Progenitor cell of endocrine pancreas (in vitro differentiated cells): ENCODE data around the gene CTSC. TPM values are rescaled to one million over a fixed set of nuclear protein-coding genes. Genes with fewer than 3 reads are reported as not detected.
A peak's percentile ranks its signal among the peaks of the same experiment; 100 is the strongest.

Source experiments
- DNase-seq: peaks from one replicate; pipeline ENCODE4 v3.0.0; 2021; ENCODE audit warnings: low spot score; ENCODE audit not compliant: unreplicated experiment
- H3K27ac Mint-ChIP-seq: 2 replicates; pipeline ENCODE4 v1.8.0; 2021; ENCODE audit warnings: mild to moderate bottlenecking, moderate library complexity, mixed read lengths
- H3K27me3 Mint-ChIP-seq: 2 replicates; pipeline ENCODE4 v1.8.0; 2021; ENCODE audit warnings: mixed read lengths
- H3K36me3 Mint-ChIP-seq: 2 replicates; pipeline ENCODE4 v1.8.0; 2022; ENCODE audit warnings: mixed read lengths; ENCODE audit not compliant: insufficient read depth
- H3K4me1 Mint-ChIP-seq: 2 replicates; pipeline ENCODE4 v1.8.0; 2021; ENCODE audit warnings: low read depth, mixed read lengths
- H3K4me3 Mint-ChIP-seq: 2 replicates; pipeline ENCODE4 v1.8.0; 2021; ENCODE audit warnings: low read depth, mild to moderate bottlenecking, moderate library complexity, mixed read lengths
- H3K9me3 Mint-ChIP-seq: 2 replicates; pipeline ENCODE4 v1.8.0; 2021; ENCODE audit warnings: low read depth, mixed read lengths
- total RNA-seq: library from RNA; stranded (reverse); gene quantifications from 2 replicates; pipeline ENCODE4 v1.2.1, GENCODE V29; 2021
- TF ChIP-seq, protein P1 (sequence below): fragments of 200-600 bp; sonication (generic); IDR thresholded peaks from one replicate; pipeline ENCODE4 v1.5.0; 2021; ENCODE audit warnings: antibody characterized with exemption, mild to moderate bottlenecking; ENCODE audit not compliant: unreplicated experiment

The CTSC gene
- total RNA-seq, 1 donor from 2014 or later: 55.0 TPM

DNA sequence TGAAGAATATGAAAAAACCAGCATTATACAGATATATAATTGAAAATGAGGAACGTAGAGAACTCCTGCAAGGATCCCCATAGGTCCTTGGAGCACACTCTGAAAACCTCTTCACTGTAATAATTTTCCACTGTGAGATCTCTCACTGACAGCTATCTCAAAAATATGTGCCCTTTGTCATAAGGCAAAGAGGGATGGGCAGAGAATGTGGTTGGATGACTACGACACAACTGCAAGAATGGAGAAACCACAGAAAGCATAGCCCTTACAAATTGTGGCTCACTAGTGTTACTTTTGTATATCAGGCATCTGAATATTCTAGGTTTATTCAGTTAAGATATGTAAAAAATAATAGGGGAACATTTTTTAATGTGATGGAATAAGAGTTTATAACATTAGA is 7.9 kb upstream of the CTSC start:
- TF ChIP-seq, protein P1, sequence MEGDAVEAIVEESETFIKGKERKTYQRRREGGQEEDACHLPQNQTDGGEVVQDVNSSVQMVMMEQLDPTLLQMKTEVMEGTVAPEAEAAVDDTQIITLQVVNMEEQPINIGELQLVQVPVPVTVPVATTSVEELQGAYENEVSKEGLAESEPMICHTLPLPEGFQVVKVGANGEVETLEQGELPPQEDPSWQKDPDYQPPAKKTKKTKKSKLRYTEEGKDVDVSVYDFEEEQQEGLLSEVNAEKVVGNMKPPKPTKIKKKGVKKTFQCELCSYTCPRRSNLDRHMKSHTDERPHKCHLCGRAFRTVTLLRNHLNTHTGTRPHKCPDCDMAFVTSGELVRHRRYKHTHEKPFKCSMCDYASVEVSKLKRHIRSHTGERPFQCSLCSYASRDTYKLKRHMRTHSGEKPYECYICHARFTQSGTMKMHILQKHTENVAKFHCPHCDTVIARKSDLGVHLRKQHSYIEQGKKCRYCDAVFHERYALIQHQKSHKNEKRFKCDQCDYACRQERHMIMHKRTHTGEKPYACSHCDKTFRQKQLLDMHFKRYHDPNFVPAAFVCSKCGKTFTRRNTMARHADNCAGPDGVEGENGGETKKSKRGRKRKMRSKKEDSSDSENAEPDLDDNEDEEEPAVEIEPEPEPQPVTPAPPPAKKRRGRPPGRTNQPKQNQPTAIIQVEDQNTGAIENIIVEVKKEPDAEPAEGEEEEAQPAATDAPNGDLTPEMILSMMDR: no peak
- H3K27ac Mint-ChIP-seq: no peak overlapping the region
- H3K4me1 Mint-ChIP-seq: no peaks in the 10 kb centered on the region
- no peak overlapping the region for H3K4me3 Mint-ChIP-seq
- peaks cover 2% of the 10 kb centered on the region for H3K27me3 Mint-ChIP-seq
- no peak for DNase-seq
- no peaks in the 10 kb centered on the region for H3K36me3 Mint-ChIP-seq
- H3K9me3 Mint-ChIP-seq: no peaks in the 10 kb centered on the region

DNA sequence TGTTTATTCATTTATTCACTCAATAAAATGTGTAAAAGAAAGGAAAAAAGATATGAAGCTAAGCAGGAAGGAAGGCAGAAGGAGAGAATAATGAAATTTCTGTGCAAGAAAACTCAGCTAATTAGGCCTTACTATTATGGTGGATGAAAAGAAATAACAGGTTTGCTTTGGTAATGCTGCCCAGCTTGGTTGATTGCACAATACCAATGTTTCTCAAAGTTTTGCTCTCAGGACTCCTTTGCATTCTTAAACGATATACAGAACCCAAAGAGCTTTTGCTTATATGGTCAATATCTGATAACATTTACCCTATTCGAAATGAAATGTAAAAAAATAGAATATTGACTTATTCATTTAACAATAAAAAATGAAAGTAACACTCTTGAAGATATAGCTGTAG is 7.3 kb upstream of the CTSC start:
- no peak overlapping the region for H3K27ac Mint-ChIP-seq
- no peaks in the 10 kb centered on the region for H3K9me3 Mint-ChIP-seq
- TF ChIP-seq, protein P1: no peak
- H3K4me1 Mint-ChIP-seq: peaks cover under 1% of the 10 kb centered on the region
- H3K36me3 Mint-ChIP-seq: no peaks in the 10 kb centered on the region
- no peak overlapping the region for H3K4me3 Mint-ChIP-seq
- DNase-seq: no peak
- peaks cover 7% of the 10 kb centered on the region for H3K27me3 Mint-ChIP-seq

DNA sequence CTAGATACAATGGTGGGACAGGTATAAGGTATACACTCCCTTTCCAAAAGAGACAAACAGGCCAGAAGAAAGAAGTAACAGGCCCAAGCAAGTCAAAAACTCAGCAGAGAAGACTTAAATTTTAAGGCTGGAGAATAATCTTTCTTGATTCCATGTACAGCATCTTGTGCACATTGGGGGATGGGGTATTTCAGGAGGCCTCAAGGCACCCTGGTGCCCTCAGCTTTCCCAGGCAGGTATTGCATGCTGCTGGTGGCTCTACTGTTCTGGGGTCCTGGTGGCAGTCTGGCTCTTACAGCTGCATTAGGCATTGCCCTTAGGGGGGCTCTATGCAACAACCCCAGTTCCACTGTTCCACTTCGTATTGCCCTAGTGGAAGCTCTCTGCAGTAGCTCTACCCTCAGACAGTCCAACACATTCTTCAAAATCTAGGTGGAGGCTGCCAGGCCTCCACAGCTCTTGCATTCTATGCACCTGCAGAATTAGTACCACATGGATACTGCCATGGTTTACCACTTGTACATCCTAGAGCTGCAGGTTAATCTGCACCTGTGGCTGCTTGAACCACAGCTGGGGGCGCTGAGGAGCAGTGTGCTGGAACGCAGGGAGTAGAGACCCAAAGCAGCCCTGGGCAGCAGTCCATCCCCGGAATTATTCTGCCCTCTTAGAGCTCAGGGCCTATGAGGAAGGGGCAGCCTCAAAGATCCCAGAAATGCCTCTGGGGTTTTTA is 4.2 kb upstream of the CTSC start:
- Mint-ChIP-seq H3K27me3 (peaks cover 14% of the 10 kb centered on the region), H3K4me3 (no peak overlapping the region), H3K4me1 (peaks cover 5% of the 10 kb centered on the region), H3K36me3 (no peaks in the 10 kb centered on the region), H3K9me3 (no peaks in the 10 kb centered on the region), H3K27ac (no peak overlapping the region)
- TF ChIP-seq, protein P1: peak; percentile 34
- no peak for DNase-seq

DNA sequence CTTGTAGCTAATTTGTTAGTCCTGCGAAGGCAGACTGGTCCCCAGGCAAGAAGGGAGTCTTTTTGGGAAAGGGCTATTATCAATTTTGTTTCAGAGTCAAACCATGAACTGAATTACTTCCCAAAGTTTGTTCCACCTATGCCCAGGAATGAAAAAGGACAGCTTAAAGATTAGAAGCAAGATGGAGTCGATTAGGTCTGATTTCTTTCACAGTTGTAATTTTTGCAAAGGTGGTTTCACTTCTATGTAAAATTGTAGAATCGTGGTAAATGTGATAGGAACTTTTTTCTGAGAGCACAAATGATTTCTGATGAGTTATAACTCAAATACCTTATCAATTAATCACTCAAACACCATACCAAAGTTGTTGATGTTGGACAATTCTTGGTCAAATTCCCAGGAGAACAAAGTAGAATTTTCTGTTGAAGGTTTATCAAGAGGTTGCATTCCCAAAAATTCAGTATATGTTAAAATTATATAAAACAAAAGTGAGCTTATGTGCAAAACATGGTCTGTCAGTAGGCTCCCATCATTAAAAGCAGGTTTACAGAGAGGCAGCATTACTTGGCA is 2.9 kb upstream of the CTSC start:
- TF ChIP-seq, protein P1: no peak
- Mint-ChIP-seq H3K9me3 (no peaks in the 10 kb centered on the region), H3K4me3 (no peak overlapping the region), H3K27me3 (peaks cover 19% of the 10 kb centered on the region), H3K27ac (no peak overlapping the region), H3K36me3 (peaks cover 2% of the 10 kb centered on the region), H3K4me1 (peaks cover 7% of the 10 kb centered on the region)
- DNase-seq: no peak

DNA sequence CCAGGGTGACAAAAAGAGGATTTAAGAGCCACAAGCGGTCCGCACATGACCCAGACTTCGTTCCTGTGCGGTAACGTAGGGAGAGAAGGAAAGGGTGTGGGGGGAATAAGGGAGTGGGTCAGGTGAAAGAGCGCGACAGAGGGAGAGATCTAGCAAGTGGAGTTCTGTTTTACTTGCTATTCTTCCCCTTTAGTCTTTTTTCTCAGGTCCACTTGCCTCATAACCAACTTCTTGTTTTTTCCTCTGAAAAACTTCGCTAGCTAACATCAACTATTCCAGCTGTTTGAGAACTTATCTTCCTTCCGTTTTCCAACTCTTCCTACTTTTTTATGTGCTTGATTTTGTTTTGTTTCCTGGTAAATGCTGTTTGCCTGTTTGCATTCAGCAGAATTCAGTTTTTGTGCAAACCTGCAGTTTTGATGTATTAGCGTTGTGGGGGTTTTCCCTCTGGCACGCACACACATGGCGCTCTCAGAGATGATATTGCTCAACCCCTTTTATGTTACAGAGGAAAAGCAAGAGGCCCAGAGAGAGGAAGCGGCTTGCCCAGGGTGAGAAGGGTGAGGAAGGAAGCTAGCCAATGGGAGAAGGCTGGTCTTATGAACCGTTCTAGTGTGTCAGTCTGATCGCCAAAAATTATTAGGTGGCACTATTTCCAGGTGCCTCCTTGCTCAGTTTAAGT is 592 bp upstream of the CTSC start:
- Mint-ChIP-seq H3K36me3 (peaks cover 4% of the 10 kb centered on the region), H3K27me3 (peaks cover 23% of the 10 kb centered on the region), H3K27ac (peak overlapping the region; percentile 89), H3K9me3 (no peaks in the 10 kb centered on the region), H3K4me1 (peaks cover 9% of the 10 kb centered on the region), H3K4me3 (peak overlapping the region; percentile 92)
- DNase-seq: no peak
- TF ChIP-seq, protein P1: no peak
